CD4-positive, alpha-beta T cell (primary cell): ENCODE measurements around the gene PIAS1. TPM values are rescaled to one million over a fixed set of nuclear protein-coding genes. Genes with fewer than 3 reads are reported as not detected.

ENCODE experiments used
- ATAC-seq: fragments of 200-7000 bp; cut with Tn5 transposase; one replicate; pipeline ENCODE4 v1.10.0; 2022; ENCODE audit warnings: mild to moderate bottlenecking; ENCODE audit not compliant: poor library complexity
- CTCF ChIA-PET: fragments of 350-600 bp; sonication (Branson Sonifier 250); formaldehyde crosslinking; loops from one replicate; lab custom pipeline; 2021; ENCODE audit warnings: antibody characterized with exemption, inconsistent platforms; lab: Charles Lee
- POLR2A ChIA-PET: fragments of 350-600 bp; sonication (Branson Sonifier 250); formaldehyde crosslinking; loops from one replicate; lab custom pipeline; 2021; ENCODE audit warnings: antibody characterized with exemption, inconsistent platforms; lab: Charles Lee
- DNase-seq, 14 experiments: peaks; one replicate each; pipeline ENCODE4 v3.0.0-alpha.2; 2013 to 2020; ENCODE audit warnings: mixed read lengths in 2 of 14
- H3K27ac ChIP-seq, 2 donors: one replicate each; pipeline versions ENCODE4 v1.5.1 to v1.7.0; 2013; ENCODE audit warnings: low read length in 2 of 2, low read depth in 1 of 2, mild to moderate bottlenecking in 1 of 2
- H3K27me3 ChIP-seq, 2 experiments: 1 replicate in 1 of 2; 2 replicates in 1 of 2; pipeline versions ENCODE4 v1.6.1 to v1.7.0; 2013; ENCODE audit warnings: low read length in 2 of 2, control low read depth in 1 of 2, mild to moderate bottlenecking in 1 of 2, moderate library complexity in 1 of 2; ENCODE audit not compliant: insufficient read depth in 2 of 2, control insufficient read depth in 1 of 2
- H3K36me3 ChIP-seq: one replicate; pipeline ENCODE4 v1.6.1; 2013; ENCODE audit warnings: low read length, control low read depth; ENCODE audit not compliant: insufficient read depth
- H3K4me1 ChIP-seq: one replicate; pipeline ENCODE4 v1.6.1; 2013; ENCODE audit warnings: low read length, control low read depth; ENCODE audit not compliant: insufficient read depth
- H3K4me3 ChIP-seq: one replicate; pipeline ENCODE4 v1.5.1; 2013; ENCODE audit warnings: mild to moderate bottlenecking, low read length, moderate library complexity
- H3K9me3 ChIP-seq, 2 experiments: 1 replicate in 1 of 2; 2 replicates in 1 of 2; pipeline versions ENCODE4 v1.6.1 to v1.7.0; 2013; ENCODE audit warnings: low read length in 2 of 2, mild to moderate bottlenecking in 2 of 2, control low read depth in 1 of 2, moderate library complexity in 1 of 2; ENCODE audit not compliant: control insufficient read depth in 1 of 2, insufficient read depth in 1 of 2
- H3K27ac Mint-ChIP-seq: one replicate; pipeline ENCODE4 v1.8.0; 2020; ENCODE audit warnings: mixed read lengths
- H3K27me3 Mint-ChIP-seq: one replicate; pipeline ENCODE4 v1.8.0; 2021; ENCODE audit warnings: mixed read lengths
- H3K36me3 Mint-ChIP-seq: one replicate; pipeline ENCODE4 v1.8.0; 2021; ENCODE audit warnings: low read depth, mixed read lengths
- H3K4me1 Mint-ChIP-seq: one replicate; pipeline ENCODE4 v1.8.0; 2021; ENCODE audit warnings: low read depth, mixed read lengths
- H3K4me3 Mint-ChIP-seq: one replicate; pipeline ENCODE4 v1.8.0; 2020; ENCODE audit warnings: mild to moderate bottlenecking, mixed read lengths
- H3K9me3 Mint-ChIP-seq: one replicate; pipeline ENCODE4 v1.8.0; 2020; ENCODE audit warnings: mixed read lengths
- CTCF ChIP-seq: fragments of 200-600 bp; IDR thresholded peaks from one replicate; pipeline ENCODE4 v1.8.0; 2022; ENCODE audit warnings: antibody characterized with exemption, mild to moderate bottlenecking
- intact Hi-C, 2 experiments: fragments of 100-400 bp; cut with DNase I in 1 of 2; cut with micrococcal nuclease in 1 of 2; formaldehyde crosslinking; loops; one replicate each; pipeline versions ENCODE4 v1.15.1 to v1.9.0; 2023 to 2025; cut with DNase I, micrococcal nuclease
- total RNA-seq, 174 experiments: library from RNA in 2 of 174; stranded (reverse) in 2 of 174; gene quantifications; one replicate each; pipeline ENCODE4 v1.2.3 and lab custom pipeline; 2021 to 2026

PIAS1 gene
- total RNA-seq, 2 experiments from 2014 or later: 73.1 to 74.8 TPM

DNA sequence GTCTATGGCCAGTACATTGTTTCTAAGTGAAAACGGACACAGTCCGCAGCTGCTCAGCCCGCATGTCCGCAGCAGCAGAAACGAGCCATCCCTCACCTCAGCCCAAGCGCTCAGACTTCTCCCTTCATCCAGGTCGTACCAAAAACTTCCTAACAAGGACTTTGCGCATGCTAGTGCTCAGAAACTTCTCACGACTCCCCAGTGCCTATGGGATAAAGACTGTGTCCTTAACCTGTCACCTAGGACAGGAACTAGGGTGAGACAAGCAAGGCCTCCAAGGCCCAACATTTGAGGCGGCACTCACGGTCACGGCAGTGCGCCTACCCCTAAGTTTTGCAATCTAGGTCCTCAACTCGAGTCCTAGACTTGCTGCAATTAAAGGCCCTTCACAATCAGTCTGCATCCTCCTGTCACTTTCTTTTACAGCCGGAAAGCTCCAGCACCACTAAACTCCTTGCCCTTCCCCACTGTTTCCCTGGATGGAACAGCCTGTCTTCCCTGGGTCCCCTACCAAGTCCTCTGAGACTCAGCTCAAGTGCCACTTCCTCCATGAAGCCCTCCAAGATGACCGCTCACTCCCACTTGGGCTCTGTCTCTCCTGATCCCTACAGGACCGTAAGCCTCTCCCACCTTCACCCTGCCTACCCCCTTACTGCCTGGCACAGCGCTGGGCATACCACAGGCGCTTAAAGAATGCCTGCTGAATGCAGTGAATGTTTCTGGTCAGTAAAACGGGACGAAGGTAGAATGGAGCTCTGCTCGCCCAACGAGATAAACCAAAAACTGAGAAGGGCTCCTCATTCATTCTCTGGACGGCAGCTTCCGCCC, 174.2 kb downstream of the PIAS1 start:
- ATAC-seq (no peak), DNase-seq (no peak)
- Mint-ChIP-seq H3K4me1 (peaks cover 31% of the 10 kb centered on the region), H3K27ac (peak overlapping the region; percentile 42), H3K4me3 (peak overlapping the region; percentile 91), H3K27me3 (no peaks in the 10 kb centered on the region), H3K9me3 (no peaks in the 10 kb centered on the region), H3K36me3 (peaks cover 5% of the 10 kb centered on the region)
- TF ChIP-seq CTCF: no peak
- ChIA-PET CTCF (interaction anchor here (2.9 kb wide), 1 partner anchor 78 kb away, joined by 10 read pairs; no protein-coding TSS in a partner anchor), POLR2A (interaction anchor here (2.1 to 2.4 kb wide), 2 partner anchors 49 to 174 kb away, joined by 15 to 38 read pairs; partner anchors contain the start of genes FEM1B and PIAS1)
- no peaks in the 10 kb centered on the region for H3K9me3 ChIP-seq
- H3K4me1 ChIP-seq: peaks cover 29% of the 10 kb centered on the region
- H3K27ac ChIP-seq: no peak overlapping the region
- no peaks in the 10 kb centered on the region for H3K36me3 ChIP-seq
- intact Hi-C loops: loop anchor here (2.0 to 10.0 kb wide), 5 partner anchors 74 to 1726 kb away; partner anchors contain the start of genes AAGAB (in 1 of the 2), C15orf61 (in 1 of the 2), IQCH (in 1 of the 2) and RNU6-1 (in 1 of the 2)
- H3K27me3 ChIP-seq: no peaks in the 10 kb centered on the region
- H3K4me3 ChIP-seq: peak overlapping the region; percentile 88

DNA sequence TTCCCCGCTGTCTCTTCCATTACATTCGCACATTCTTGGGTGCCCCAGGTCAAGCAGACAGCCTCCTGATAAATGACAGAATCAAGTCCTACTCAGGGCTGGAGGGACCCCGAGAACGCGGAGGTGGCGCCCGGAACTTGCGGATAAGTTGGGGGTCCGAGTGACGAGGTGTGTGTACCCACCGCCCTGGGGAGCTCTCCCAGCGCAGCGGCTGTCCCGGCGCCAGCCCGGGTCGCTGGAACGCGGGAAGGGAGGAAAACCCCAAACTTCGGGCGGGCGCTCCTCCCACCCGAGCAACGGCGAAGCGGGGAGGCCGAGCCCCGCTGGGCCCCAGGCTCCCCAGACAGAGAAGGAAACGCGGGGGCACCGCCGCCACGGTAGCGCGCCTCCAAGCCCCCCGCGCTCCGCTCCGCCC, 174.9 kb downstream of the PIAS1 start:
- Mint-ChIP-seq H3K27ac (peak overlapping the region; percentile 42), H3K4me3 (peak overlapping the region; percentile 91), H3K4me1 (peaks cover 31% of the 10 kb centered on the region), H3K9me3 (no peaks in the 10 kb centered on the region), H3K27me3 (no peaks in the 10 kb centered on the region), H3K36me3 (peaks cover 5% of the 10 kb centered on the region)
- Histone ChIP-seq H3K27me3 (no peaks in the 10 kb centered on the region), H3K4me1 (peaks cover 29% of the 10 kb centered on the region), H3K27ac (peak overlapping the region in 1 of 2 donors; percentile 22), H3K4me3 (peak overlapping the region; percentile 88), H3K36me3 (no peaks in the 10 kb centered on the region), H3K9me3 (no peaks in the 10 kb centered on the region)
- ChIA-PET CTCF (interaction anchor here (1.2 to 2.9 kb wide), 3 partner anchors 18 to 78 kb away, joined by 3 to 10 read pairs (median 8); partner anchors contain the start of gene FEM1B), POLR2A (interaction anchor here (1.1 to 2.4 kb wide), 4 partner anchors 24 to 389 kb away, joined by 4 to 38 read pairs (median 10); partner anchors contain the start of genes FEM1B, PIAS1 and RNU6-1)
- DNase-seq: peak in 1 of 14 experiments; percentile 10
- no peak for ATAC-seq
- TF ChIP-seq CTCF: no peak
- intact Hi-C loops: loop anchor here (1.0 to 10.0 kb wide), 7 partner anchors 48 to 1727 kb away; partner anchors contain the start of genes AAGAB (in 1 of the 2), C15orf61 (in 1 of the 2), FEM1B (in 1 of the 2) and IQCH (in 1 of the 2)

DNA sequence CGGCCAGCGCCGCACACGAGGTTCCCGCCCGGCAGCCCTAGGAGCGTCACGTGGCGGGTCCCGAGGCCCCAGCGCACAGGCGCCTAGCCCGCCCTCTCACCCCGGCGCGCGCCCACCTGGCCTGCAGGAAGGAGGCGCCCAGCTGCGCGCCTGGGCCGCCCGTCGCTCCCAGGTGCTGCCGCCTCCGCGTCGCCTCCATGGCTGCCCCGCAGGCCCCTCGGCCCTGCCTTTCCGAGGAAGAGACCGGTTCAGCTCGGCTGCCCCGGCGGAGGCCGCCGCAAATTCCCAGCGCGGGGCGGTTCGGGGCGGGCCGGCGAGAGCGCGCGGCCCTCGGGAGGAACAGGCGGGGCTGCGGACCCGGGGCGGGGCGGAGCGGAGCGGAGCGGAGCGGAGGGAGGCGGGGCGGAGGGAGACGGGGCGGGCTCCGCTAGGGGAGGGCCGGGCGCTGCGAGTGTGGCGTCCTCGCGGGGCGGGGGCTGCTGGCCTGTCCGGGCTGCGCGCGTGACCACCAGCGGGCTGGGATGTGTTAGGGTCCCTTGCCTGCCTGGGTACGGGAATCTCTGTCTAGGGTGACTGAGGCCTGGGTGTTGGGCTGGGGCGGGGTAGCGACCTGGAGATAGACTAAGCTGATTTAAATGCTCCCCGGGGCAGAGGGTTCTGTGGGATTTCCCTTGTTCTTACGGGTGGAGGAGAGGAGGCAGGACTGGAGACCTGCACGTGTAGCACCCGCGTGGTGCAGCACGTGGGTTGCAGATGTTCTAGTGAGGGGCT, 175.5 kb downstream of the PIAS1 start, which contains the start of gene CLN6:
Gene CLN6 (minus strand): TSS at position 343 of the 771 bp plus-strand sequence. CDS start 144 bp downstream, at position 199.
- no peak for TF ChIP-seq CTCF
- no peaks in the 10 kb centered on the region for H3K9me3 ChIP-seq
- CTCF ChIA-PET: interaction anchor here (1.0 to 2.9 kb wide), 4 partner anchors 19 to 77 kb away, joined by 3 to 10 read pairs (median 6); partner anchors contain the start of gene FEM1B
- peak within 1 kb of the TSS; percentile 88 for H3K4me3 ChIP-seq
- ATAC-seq (peak; percentile 82), DNase-seq (peak; percentile 57 to 93 (median 75))
- no peaks in the 10 kb centered on the region for H3K36me3 ChIP-seq
- H3K27ac ChIP-seq: peak within 1 kb of the TSS in 1 of 2 donors; percentile 34
- Mint-ChIP-seq H3K27me3 (no peaks in the 10 kb centered on the region), H3K36me3 (peaks cover 5% of the 10 kb centered on the region), H3K27ac (peak within 1 kb of the TSS; percentile 73), H3K4me1 (peaks cover 28% of the 10 kb centered on the region), H3K9me3 (no peaks in the 10 kb centered on the region), H3K4me3 (peak within 1 kb of the TSS; percentile 92)
- H3K4me1 ChIP-seq: peaks cover 29% of the 10 kb centered on the region
- POLR2A ChIA-PET: interaction anchor here (0.6 to 2.4 kb wide), 6 partner anchors 23 to 483 kb away, joined by 3 to 38 read pairs (median 5); partner anchors contain the start of genes FEM1B, PIAS1 and RNU6-1
- no peaks in the 10 kb centered on the region for H3K27me3 ChIP-seq
- intact Hi-C loops: loop anchor here (1.0 to 10.0 kb wide), 7 partner anchors 48 to 1727 kb away; partner anchors contain the start of genes AAGAB (in 1 of the 2), C15orf61 (in 1 of the 2), FEM1B (in 1 of the 2) and IQCH (in 1 of the 2)
